H1 (cell line): Measurements from ENCODE around the gene TTC33. TPM values are rescaled to one million over a fixed set of nuclear protein-coding genes. Genes with fewer than 3 reads are reported as not detected.

Experiments used
- CTCF ChIA-PET: fragments of 300-600 bp; sonication (Branson Sonifier 250); formaldehyde crosslinking; loops from one replicate; lab custom pipeline; 2021; ENCODE audit not compliant: partially characterized antibody; lab: Charles Lee
- POLR2A ChIA-PET: fragments of 300-600 bp; sonication (Branson Sonifier 250); formaldehyde crosslinking; loops from one replicate; lab custom pipeline; 2021; ENCODE audit warnings: inconsistent platforms; ENCODE audit not compliant: partially characterized antibody; lab: Charles Lee
- DNase-seq, 2 experiments: peaks; one replicate each; pipeline versions ENCODE4 v3.0.0 to v3.0.0-alpha.2; 2010 to 2022; ENCODE audit warnings: low spot score in 2 of 2, low read depth in 1 of 2, mixed read lengths in 1 of 2
- FAIRE-seq: peaks from 2 replicates; lab custom pipeline; 2011; peaks lifted over from hg19 to GRCh38; lab: Jason Lieb, UNC
- H2AFZ ChIP-seq: 2 replicates; pipeline ENCODE4 v1.8.1; 2012; ENCODE audit warnings: low read length, inconsistent platforms
- H2AK5ac ChIP-seq: 2 replicates; pipeline ENCODE4 v1.6.1; 2013; ENCODE audit warnings: low read depth, low read length
- H2BK120ac ChIP-seq: replicated peaks from 2 replicates; pipeline ENCODE3; 2013; ENCODE audit warnings: low read depth, low read length, inconsistent platforms
- H2BK12ac ChIP-seq: 2 replicates; pipeline ENCODE4 v1.6.1; 2013; ENCODE audit warnings: low read depth, low read length
- H2BK15ac ChIP-seq: 2 replicates; pipeline ENCODE4 v1.6.1; 2013; ENCODE audit warnings: low read length
- H2BK20ac ChIP-seq: 2 replicates; pipeline ENCODE4 v1.6.1; 2013; ENCODE audit warnings: low read length
- H2BK5ac ChIP-seq: 2 replicates; pipeline ENCODE4 v1.6.1; 2013; ENCODE audit warnings: low read depth, low read length
- H3K14ac ChIP-seq: 2 replicates; pipeline ENCODE4 v1.6.1; 2013; ENCODE audit warnings: inconsistent platforms; ENCODE audit not compliant: insufficient read length
- H3K18ac ChIP-seq: 2 replicates; pipeline ENCODE4 v1.6.1; 2013; ENCODE audit warnings: low read length; ENCODE audit errors: extremely low read depth
- H3K23ac ChIP-seq: 2 replicates; pipeline ENCODE4 v1.6.1; 2013; ENCODE audit warnings: inconsistent platforms; ENCODE audit not compliant: insufficient read length
- H3K23me2 ChIP-seq: 2 replicates; pipeline ENCODE4 v1.6.1; 2013; ENCODE audit warnings: low read depth, low read length
- H3K27ac ChIP-seq: 2 replicates; pipeline ENCODE4 v1.6.1; 2011; ENCODE audit warnings: low read depth, low read length, inconsistent platforms
- H3K27me3 ChIP-seq, 4 experiments: replicated peaks in 1 of 4; 1 replicate in 1 of 4; 2 replicates in 3 of 4; pipeline versions ENCODE4 v1.6.1 to v1.8.1; 2011 to 2013; ENCODE audit warnings: low read length in 3 of 4, mild to moderate bottlenecking in 3 of 4, inconsistent platforms in 2 of 4, mixed read lengths in 2 of 4, moderate library complexity in 1 of 4; ENCODE audit not compliant: control insufficient read depth in 3 of 4, insufficient read depth in 3 of 4; ENCODE audit errors: extremely low read depth in 1 of 4
- H3K36me3 ChIP-seq, 4 experiments: 2 replicates each; pipeline versions ENCODE4 v1.6.1 to v1.8.1; 2011 to 2013; ENCODE audit warnings: mild to moderate bottlenecking in 4 of 4, low read length in 3 of 4, moderate library complexity in 2 of 4, control low read depth in 1 of 4, inconsistent platforms in 1 of 4; ENCODE audit not compliant: insufficient read depth in 4 of 4, control insufficient read depth in 2 of 4
- H3K4ac ChIP-seq: replicated peaks from 2 replicates; pipeline ENCODE3; 2013; ENCODE audit warnings: low read length, low read depth, mixed read lengths, inconsistent platforms; ENCODE audit not compliant: insufficient read length
- H3K4me1 ChIP-seq, 4 experiments: replicated peaks in 1 of 4; 1 replicate in 1 of 4; 2 replicates in 3 of 4; pipeline versions ENCODE4 v1.6.1 to v1.8.1; 2011 to 2013; ENCODE audit warnings: low read length in 3 of 4, inconsistent platforms in 2 of 4, mixed read lengths in 1 of 4; ENCODE audit not compliant: insufficient read depth in 4 of 4, control insufficient read depth in 3 of 4
- H3K4me2 ChIP-seq, 2 experiments: 2 replicates each; pipeline versions ENCODE4 v1.6.1 to v1.8.1; 2011 to 2013; ENCODE audit warnings: low read depth in 2 of 2, low read length in 2 of 2, control low read depth in 1 of 2, inconsistent platforms in 1 of 2, mild to moderate bottlenecking in 1 of 2; ENCODE audit not compliant: insufficient read depth in 1 of 2
- H3K4me3 ChIP-seq, 4 experiments: fragments of 200-600, 300-600 bp in 1 of 4; sonication (generic), shearing (Covaris generic), sonication (Bioruptor Twin) in 1 of 4; 2 replicates each; pipeline versions ENCODE4 v1.5.1 to v1.8.1; 2011 to 2016; ENCODE audit warnings: low read length in 4 of 4, low read depth in 3 of 4, control low read depth in 2 of 4, inconsistent platforms in 2 of 4, mild to moderate bottlenecking in 2 of 4, mixed read lengths in 1 of 4, moderate library complexity in 1 of 4; ENCODE audit not compliant: insufficient read depth in 2 of 4; ENCODE audit errors: extremely low read depth in 1 of 4
- H3K56ac ChIP-seq: replicated peaks from 2 replicates; pipeline ENCODE3; 2013; ENCODE audit warnings: low read depth, mild to moderate bottlenecking, mixed read lengths, low read length, inconsistent platforms; ENCODE audit not compliant: insufficient read length
- H3K79me1 ChIP-seq: 2 replicates; pipeline ENCODE4 v1.6.1; 2013; ENCODE audit warnings: low read depth, low read length, control low read depth
- H3K79me2 ChIP-seq, 2 experiments: 2 replicates each; pipeline versions ENCODE4 v1.6.1 to v1.8.1; 2012 to 2013; ENCODE audit warnings: low read length in 2 of 2, mild to moderate bottlenecking in 2 of 2, inconsistent platforms in 1 of 2; ENCODE audit not compliant: insufficient read depth in 2 of 2, control insufficient read depth in 1 of 2
- H3K9ac ChIP-seq, 4 experiments: replicated peaks in 1 of 4; 1 replicate in 1 of 4; 2 replicates in 3 of 4; pipeline versions ENCODE4 v1.6.1 to v1.8.1; 2011 to 2013; ENCODE audit warnings: low read depth in 3 of 4, low read length in 3 of 4, control low read depth in 2 of 4, mild to moderate bottlenecking in 2 of 4, moderate library complexity in 2 of 4, inconsistent platforms in 1 of 4; ENCODE audit errors: extremely low read depth in 1 of 4
- H3K9me3 ChIP-seq, 2 experiments: 2 replicates each; pipeline versions ENCODE4 v1.6.1 to v1.8.1; 2012 to 2013; ENCODE audit warnings: mild to moderate bottlenecking in 2 of 2, moderate library complexity in 2 of 2, control low read depth in 1 of 2, inconsistent platforms in 1 of 2, low read depth in 1 of 2, low read length in 1 of 2, mixed read lengths in 1 of 2; ENCODE audit not compliant: insufficient read depth in 2 of 2
- H4K20me1 ChIP-seq, 2 experiments: replicated peaks in 1 of 2; 2 replicates each; pipeline versions ENCODE3 to v1.8.1; 2011 to 2013; ENCODE audit warnings: inconsistent platforms in 2 of 2, low read length in 2 of 2, mild to moderate bottlenecking in 1 of 2; ENCODE audit not compliant: insufficient read depth in 2 of 2, control insufficient read depth in 1 of 2
- H4K5ac ChIP-seq: 2 replicates; pipeline ENCODE4 v1.6.1; 2013; ENCODE audit warnings: low read length, low read depth, mixed read lengths, inconsistent platforms; ENCODE audit not compliant: insufficient read length
- H4K8ac ChIP-seq: 2 replicates; pipeline ENCODE4 v1.8.0; 2013; ENCODE audit warnings: mild to moderate bottlenecking, moderate library complexity, low read length, inconsistent platforms; ENCODE audit not compliant: insufficient read depth; ENCODE audit errors: extremely low read depth
- H4K91ac ChIP-seq: replicated peaks from 2 replicates; pipeline ENCODE3; 2013; ENCODE audit warnings: low read length, mixed read lengths, inconsistent platforms; ENCODE audit not compliant: insufficient read length
- CREB1 ChIP-seq: IDR thresholded peaks from 2 replicates; pipeline ENCODE4 v1.6.1; 2012; ENCODE audit warnings: inconsistent platforms
- KDM1A ChIP-seq: fragments of 200-600, 300-600 bp; sonication (generic); IDR thresholded peaks from 2 replicates; pipeline ENCODE4 v1.7.1; 2016; ENCODE audit warnings: mild to moderate bottlenecking, low read length, borderline replicate concordance
- SP4 ChIP-seq: IDR thresholded peaks from 2 replicates; pipeline ENCODE4 v1.6.1; 2012; ENCODE audit warnings: low read length, inconsistent platforms
- WGBS, 2 experiments: shearing (Covaris generic) in 1 of 2; methylation state at CpG; one replicate each; pipeline versions ENCODE4 v1.1.6 to v1.1.7; 2013 to 2015; ENCODE audit warnings: low lambda C conversion rate in 2 of 2, mixed read lengths in 2 of 2, inconsistent platforms in 1 of 2, low coverage in 1 of 2, missing lambda C conversion rate in 1 of 2; ENCODE audit not compliant: insufficient replicate concordance in 2 of 2, insufficient coverage in 1 of 2, insufficient read length in 1 of 2; ENCODE audit errors: extremely low coverage in 1 of 2, missing lambda C conversion rate in 1 of 2; 5-methylcytosine and 5-hydroxymethylcytosine counted together
- polyA plus RNA-seq, 7 experiments: library from polyadenylated mRNA; depleted of rRNA in 3 of 7; stranded (reverse) in 5 of 7; unstranded in 2 of 7; fragments of >200 nt in 5 of 7; fragments of 200-250 nt in 2 of 7; gene quantifications; 1 replicate in 5 of 7; 2 replicates in 1 of 7; 4 replicates in 1 of 7; pipeline versions ENCODE4 v1.2.1 to v1.2.3, GENCODE V29; 2011 to 2013; ENCODE audit warnings: missing spikeins in 2 of 7, mixed read lengths in 2 of 7
- total RNA-seq: library from RNA; stranded (reverse); fragmentation: NEBNext Ultra II Directional; extraction: Animal tissue kit (Norgen Biotek cat#: 25700); gene quantifications from 2 replicates; pipeline ENCODE4 v1.2.1, GENCODE V29; 2021

Gene TTC33
- total and polyA plus RNA-seq, 2 of the 8 experiments (the other 6 are each of a cell fraction or from before 2014, with no cell fraction given), result 1.2 to 12.6 TPM

GRCh38 chr5:40514976-40515375, 240.8 kb downstream of the TTC33 start:
- WGBS, 2 experiments, result 97% methylated on average over 5 of the region's 5 CpGs; no CpG with 5 or more reads in 1 of the 2 experiments
- POLR2A ChIA-PET, result no interaction called here
- FAIRE-seq, result no peak

More at GRCh38 chr5:40514976-40515375, 240.8 kb downstream of the TTC33 start:
- Histone ChIP-seq H3K9me3 (no peaks in the 10 kb centered on the region), H3K27ac (no peak overlapping the region), H2BK5ac (no peak overlapping the region), H3K36me3 (no peaks in the 10 kb centered on the region), H3K27me3 (peaks cover 0 to 1% (median 0%) of the 10 kb centered on the region in 4 experiments; a peak in 1 of 7 replicates), H3K79me1 (no peaks in the 10 kb centered on the region), H3K18ac (no peak overlapping the region), H4K8ac (no peak overlapping the region), H2AK5ac (no peak overlapping the region), H3K79me2 (no peaks in the 10 kb centered on the region), H3K56ac (no peak overlapping the region), H2AFZ (no peak overlapping the region), H3K4me2 (no peak overlapping the region), H3K9ac (no peak overlapping the region), H2BK15ac (no peak overlapping the region), H4K91ac (no peak overlapping the region), H2BK20ac (no peak overlapping the region), H3K4me3 (no peak overlapping the region), H3K4me1 (no peaks in the 10 kb centered on the region), H2BK120ac (no peak overlapping the region), H2BK12ac (no peak overlapping the region), H3K23me2 (no peaks in the 10 kb centered on the region), H3K14ac (no peak overlapping the region), H4K20me1 (no peaks in the 10 kb centered on the region), H3K23ac (no peak overlapping the region), H4K5ac (no peak overlapping the region), H3K4ac (no peak overlapping the region)
- CTCF ChIA-PET, result no interaction called here
- no peak for DNase-seq
- TF ChIP-seq SP4 (no peak), CREB1 (no peak), KDM1A (no peak)
